ENCODE results near the gene ZSCAN20.

ZSCAN20 gene

DNA sequence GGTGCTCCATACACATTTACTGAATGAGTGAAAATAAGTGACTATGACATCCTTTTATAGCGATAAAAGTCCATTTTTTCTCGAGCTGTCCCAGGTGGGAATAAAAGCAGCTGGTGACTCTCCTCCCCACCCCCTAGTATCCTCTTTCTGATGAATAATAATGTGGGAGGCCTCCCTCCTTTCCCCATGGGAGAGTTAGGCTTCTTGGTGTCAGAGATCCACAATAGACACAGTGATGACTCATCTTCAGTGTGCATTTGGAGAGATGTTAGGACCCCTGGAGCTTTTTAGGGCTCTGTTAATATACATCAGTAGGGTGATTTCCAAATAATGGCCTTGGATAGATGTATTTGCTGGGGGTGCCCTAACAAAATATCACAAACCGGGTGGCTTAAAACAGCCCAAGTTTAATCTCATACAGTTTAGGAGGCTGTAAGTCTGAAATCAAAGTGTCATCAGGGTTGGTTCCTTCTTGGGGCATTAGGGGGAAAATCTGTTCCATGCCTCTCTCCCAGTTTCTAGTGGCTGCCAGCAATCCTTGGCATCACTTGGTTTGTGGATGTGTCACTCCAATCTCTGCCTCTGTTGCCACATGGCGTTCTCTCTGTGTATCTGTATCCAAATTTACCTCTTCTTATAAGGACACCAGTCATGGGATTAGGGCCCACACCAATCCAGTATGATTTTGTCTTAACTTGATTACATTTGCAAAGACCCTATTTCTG is 37.2 kb upstream of the ZSCAN20 start:
- Histone ChIP-seq H3K27me3 (ENCODE audit: control insufficient read depth, insufficient read depth, low read length) (no peaks in the 10 kb centered on the region), H3K4me1 (ENCODE audit: control insufficient read depth, insufficient read depth, low read length) (no peaks in the 10 kb centered on the region)

DNA sequence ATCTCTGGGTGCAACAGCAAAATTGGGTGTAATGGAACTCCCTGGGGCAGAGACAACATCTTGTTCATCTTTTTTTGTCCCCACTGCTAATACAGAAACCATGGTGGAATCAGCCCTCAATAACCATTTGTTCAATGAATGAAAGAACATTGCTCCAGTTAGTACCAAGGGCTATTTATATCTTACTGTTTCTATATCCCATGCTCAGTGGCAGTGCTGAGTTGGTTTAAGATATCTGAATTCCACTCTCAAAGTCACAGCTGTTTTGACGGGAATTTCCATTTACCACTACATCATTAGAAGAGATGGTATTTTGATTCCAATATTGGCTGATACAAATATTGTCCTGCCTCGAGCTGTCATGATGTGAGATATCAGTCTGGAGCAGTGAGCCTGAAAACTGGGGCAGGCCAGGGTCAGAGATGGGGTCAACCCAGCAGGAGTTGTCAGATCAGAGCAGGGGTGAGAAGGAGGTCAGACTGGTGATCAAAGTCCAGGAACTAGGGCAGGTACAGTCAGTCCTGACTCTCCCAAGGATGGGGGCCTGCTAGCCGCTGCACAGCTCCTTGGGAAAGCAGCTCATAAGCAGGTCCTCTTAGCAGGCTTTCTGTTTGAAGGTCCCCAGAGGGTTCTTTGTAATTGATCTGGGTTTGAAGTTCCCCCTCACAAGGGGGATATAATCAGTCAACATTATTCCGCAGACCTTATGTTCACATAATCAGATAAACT is 35.7 kb upstream of the ZSCAN20 start:
- H3K9me3 ChIP-seq (ENCODE audit: control insufficient read depth, low read length) = no peaks in the 10 kb centered on the region
- H3K4me3 ChIP-seq (ENCODE audit: low read length) = no peak overlapping the region
- H3K36me3 ChIP-seq (ENCODE audit: control insufficient read depth, insufficient read depth, low read length) = no peaks in the 10 kb centered on the region
- no peaks in the 10 kb centered on the region for H3K4me1 ChIP-seq (ENCODE audit: control insufficient read depth, insufficient read depth, low read length)
- no peak overlapping the region for H3K9ac ChIP-seq (ENCODE audit: low read length)
- H3K27me3 ChIP-seq (ENCODE audit: control insufficient read depth, insufficient read depth, low read length) = no peaks in the 10 kb centered on the region

More for the DNA sequence above, 37.2 kb upstream of the ZSCAN20 start:
- Histone ChIP-seq H3K36me3 (ENCODE audit: control insufficient read depth, insufficient read depth, low read length) (no peaks in the 10 kb centered on the region), H3K9ac (ENCODE audit: low read length) (no peak overlapping the region), H3K9me3 (ENCODE audit: control insufficient read depth, low read length) (no peaks in the 10 kb centered on the region), H3K4me3 (ENCODE audit: low read length) (no peak overlapping the region)

DNA sequence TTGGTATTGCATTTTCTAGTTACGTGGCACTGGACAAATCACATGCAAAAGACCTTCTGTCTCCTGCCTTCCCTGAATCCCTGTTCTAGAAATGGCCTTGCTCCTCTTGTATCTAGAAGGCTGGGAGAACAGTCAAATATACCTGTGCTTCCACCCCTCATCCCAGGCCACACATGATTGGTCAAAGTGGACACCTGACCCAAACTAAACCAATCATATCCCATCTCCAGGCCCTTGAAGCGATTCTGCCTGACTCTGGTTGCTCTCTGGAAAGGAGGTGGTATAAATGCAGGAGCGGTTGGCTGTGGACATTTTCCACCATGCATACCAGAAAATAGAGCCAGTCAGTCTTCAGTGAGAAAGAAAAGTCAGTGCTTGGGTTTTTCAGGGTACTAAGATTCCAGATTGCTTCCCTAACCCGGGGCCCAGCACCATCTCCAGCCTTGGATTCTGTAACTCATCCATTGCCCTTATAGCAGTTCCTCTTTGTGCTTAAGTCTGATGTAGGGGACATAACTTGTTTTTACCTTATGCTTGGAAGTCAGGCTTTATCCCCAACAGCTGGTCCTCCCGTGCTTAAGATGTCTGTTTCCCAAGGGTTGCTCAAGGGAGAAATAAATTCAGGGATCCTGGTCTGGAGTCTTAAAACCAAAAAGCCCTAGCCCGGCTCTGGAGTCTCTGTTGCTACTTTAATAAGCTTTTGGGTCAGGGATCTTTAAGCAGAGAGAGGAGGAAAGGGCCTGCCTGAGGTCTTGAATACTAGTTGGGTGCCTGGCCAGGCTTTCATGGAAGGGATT is 33.9 kb upstream of the ZSCAN20 start:
- H3K9ac ChIP-seq (ENCODE audit: low read length) = no peak overlapping the region
- H3K9me3 ChIP-seq (ENCODE audit: control insufficient read depth, low read length) = no peaks in the 10 kb centered on the region
- no peaks in the 10 kb centered on the region for H3K36me3 ChIP-seq (ENCODE audit: control insufficient read depth, insufficient read depth, low read length)
- no peak overlapping the region for H3K4me3 ChIP-seq (ENCODE audit: low read length)
- no peaks in the 10 kb centered on the region for H3K4me1 ChIP-seq (ENCODE audit: control insufficient read depth, insufficient read depth, low read length)
- no peaks in the 10 kb centered on the region for H3K27me3 ChIP-seq (ENCODE audit: control insufficient read depth, insufficient read depth, low read length)

DNA sequence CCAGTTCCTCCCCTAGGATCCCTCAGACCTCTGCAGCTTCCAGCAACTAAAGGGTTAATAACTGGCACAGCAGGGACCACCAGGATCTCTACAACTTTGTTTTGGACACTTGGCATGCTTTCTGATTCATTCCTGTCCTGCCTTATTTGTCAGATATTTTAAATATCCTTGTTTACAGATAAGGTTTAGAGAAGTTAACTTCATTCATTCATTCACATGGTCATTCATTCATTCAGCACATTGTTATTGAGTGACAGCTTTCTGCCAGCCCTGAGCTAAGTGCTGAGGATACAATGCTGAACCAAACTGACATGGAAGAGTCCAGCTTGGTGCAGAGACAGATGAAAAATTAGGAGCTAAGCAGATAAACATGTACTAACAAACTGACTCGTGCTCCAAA is 32.8 kb upstream of the ZSCAN20 start:
- Histone ChIP-seq H3K4me1 (ENCODE audit: control insufficient read depth, insufficient read depth, low read length) (no peaks in the 10 kb centered on the region), H3K27me3 (ENCODE audit: control insufficient read depth, insufficient read depth, low read length) (no peaks in the 10 kb centered on the region), H3K4me3 (ENCODE audit: low read length) (no peak overlapping the region), H3K36me3 (ENCODE audit: control insufficient read depth, insufficient read depth, low read length) (no peaks in the 10 kb centered on the region), H3K9me3 (ENCODE audit: control insufficient read depth, low read length) (no peaks in the 10 kb centered on the region), H3K9ac (ENCODE audit: low read length) (no peak overlapping the region)

DNA sequence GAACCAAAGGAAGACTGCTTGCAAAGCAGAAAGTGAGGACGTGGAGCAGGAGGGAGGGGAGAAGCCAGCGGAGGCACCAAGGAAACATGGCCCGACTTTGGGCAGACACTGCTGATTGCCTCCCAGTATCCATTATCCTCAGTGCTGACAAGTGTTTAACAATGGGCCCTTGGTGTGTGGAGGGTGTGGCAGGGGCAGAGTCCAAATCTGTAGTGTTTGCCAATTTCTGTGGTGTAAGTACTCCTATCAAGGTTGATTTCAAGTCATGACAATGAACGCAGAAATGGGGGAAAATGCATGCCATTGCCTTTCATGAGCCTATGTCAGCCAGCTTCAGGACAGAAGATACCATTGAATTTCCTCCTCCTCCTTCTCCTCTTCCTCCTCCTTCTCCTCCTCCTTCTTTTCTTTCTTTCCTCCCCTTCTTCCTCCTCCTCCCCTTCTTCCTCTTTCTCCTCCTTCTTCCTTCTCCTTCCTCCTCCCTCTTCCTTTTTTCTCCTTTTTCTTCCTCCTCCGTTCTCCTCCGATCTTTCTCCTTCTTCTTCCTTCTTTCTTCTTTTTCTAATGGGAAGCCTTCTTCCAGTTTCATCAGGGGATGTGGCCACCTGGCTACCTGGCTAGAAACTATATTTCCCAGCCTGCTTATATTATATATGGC is 31.2 kb upstream of the ZSCAN20 start:
- Histone ChIP-seq H3K36me3 (ENCODE audit: control insufficient read depth, insufficient read depth, low read length) (no peaks in the 10 kb centered on the region), H3K27me3 (ENCODE audit: control insufficient read depth, insufficient read depth, low read length) (no peaks in the 10 kb centered on the region), H3K9me3 (ENCODE audit: control insufficient read depth, low read length) (no peaks in the 10 kb centered on the region), H3K4me3 (ENCODE audit: low read length) (no peak overlapping the region), H3K4me1 (ENCODE audit: control insufficient read depth, insufficient read depth, low read length) (no peaks in the 10 kb centered on the region), H3K9ac (ENCODE audit: low read length) (no peak overlapping the region)

DNA sequence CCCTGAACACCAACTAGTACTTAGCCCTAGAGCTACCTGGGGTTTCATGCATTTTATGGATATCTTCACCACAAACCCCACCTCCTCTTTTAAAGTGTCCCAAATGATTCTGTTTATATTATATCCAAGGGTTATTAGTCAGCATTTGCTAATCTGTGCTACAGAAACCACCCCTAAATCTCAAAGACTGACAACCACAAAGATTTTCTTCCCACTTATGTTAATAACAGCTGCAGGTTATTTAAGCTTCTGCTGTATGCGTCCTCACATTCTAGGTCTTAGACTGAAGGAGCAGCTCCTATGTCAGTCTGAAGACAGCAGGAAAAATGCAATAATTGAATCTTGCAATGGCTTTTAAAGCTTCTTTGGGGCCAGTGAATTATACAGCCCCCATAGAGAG is 30.3 kb upstream of the ZSCAN20 start:
- Histone ChIP-seq H3K36me3 (ENCODE audit: control insufficient read depth, insufficient read depth, low read length) (no peaks in the 10 kb centered on the region), H3K4me3 (ENCODE audit: low read length) (no peak overlapping the region), H3K27me3 (ENCODE audit: control insufficient read depth, insufficient read depth, low read length) (no peaks in the 10 kb centered on the region), H3K9ac (ENCODE audit: low read length) (no peak overlapping the region), H3K4me1 (ENCODE audit: control insufficient read depth, insufficient read depth, low read length) (no peaks in the 10 kb centered on the region), H3K9me3 (ENCODE audit: control insufficient read depth, low read length) (no peaks in the 10 kb centered on the region)

DNA sequence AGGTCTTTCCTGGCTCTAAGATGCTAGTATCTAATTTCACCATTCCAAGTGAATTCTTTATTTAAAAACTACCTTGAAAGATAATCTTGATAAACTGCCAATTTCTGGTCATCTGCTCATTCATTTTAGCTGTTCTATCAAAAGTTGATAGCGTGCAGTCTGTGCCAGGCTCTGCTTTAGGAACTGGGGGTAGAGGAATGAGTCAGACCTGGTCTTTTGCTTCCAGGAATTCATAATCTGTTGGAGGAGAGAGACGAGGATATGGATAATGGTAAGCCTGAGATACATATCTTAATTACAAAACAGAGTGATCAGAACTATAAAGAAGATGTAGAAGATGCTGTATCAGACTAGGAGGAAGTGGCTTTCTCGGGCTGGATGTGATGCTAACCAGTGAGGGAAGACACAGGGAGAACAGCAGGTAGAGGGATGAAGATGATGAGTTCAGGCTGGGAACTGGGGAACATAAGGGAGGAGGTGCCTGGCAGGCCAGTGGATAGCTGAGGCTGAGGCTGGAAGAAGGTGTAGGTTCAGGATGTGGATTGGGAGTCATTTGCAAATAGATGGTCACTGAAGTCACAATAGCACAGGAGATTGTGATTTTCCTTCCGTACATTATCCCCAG is 29.3 kb upstream of the ZSCAN20 start:
- no peaks in the 10 kb centered on the region for H3K36me3 ChIP-seq (ENCODE audit: control insufficient read depth, insufficient read depth, low read length)
- H3K27me3 ChIP-seq (ENCODE audit: control insufficient read depth, insufficient read depth, low read length) = no peaks in the 10 kb centered on the region
- no peak overlapping the region for H3K9ac ChIP-seq (ENCODE audit: low read length)

DNA sequence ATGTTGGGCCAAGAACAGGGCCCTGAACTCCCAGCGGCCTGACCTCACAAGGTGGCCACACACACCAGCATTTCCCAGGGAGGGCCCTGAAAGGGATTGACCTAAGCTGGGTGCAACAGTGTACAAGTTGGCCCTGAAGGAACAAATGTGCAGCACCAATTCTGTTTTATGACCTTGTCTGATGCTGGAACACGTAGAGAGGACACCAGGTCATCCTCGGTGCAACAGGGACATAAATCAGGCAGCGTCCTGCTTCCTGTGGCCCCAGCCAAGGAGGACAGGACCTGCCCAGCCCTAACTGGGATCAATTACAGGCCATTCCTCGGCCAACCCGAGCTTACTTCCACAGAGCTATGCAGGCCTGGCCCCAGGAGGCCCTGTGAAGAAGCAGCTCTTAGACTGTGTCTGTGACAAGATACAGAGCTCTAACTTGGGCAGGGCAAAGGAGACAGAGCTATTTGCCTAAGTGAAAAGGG is 28.7 kb upstream of the ZSCAN20 start:
- Histone ChIP-seq H3K9me3 (ENCODE audit: control insufficient read depth, low read length) (no peaks in the 10 kb centered on the region), H3K27me3 (ENCODE audit: control insufficient read depth, insufficient read depth, low read length) (no peaks in the 10 kb centered on the region), H3K36me3 (ENCODE audit: control insufficient read depth, insufficient read depth, low read length) (no peaks in the 10 kb centered on the region), H3K9ac (ENCODE audit: low read length) (no peak overlapping the region), H3K4me1 (ENCODE audit: control insufficient read depth, insufficient read depth, low read length) (no peaks in the 10 kb centered on the region), H3K4me3 (ENCODE audit: low read length) (no peak overlapping the region)

More for the DNA sequence above, 29.3 kb upstream of the ZSCAN20 start:
- Histone ChIP-seq H3K4me1 (ENCODE audit: control insufficient read depth, insufficient read depth, low read length) (no peaks in the 10 kb centered on the region), H3K9me3 (ENCODE audit: control insufficient read depth, low read length) (no peaks in the 10 kb centered on the region), H3K4me3 (ENCODE audit: low read length) (no peak overlapping the region)

DNA sequence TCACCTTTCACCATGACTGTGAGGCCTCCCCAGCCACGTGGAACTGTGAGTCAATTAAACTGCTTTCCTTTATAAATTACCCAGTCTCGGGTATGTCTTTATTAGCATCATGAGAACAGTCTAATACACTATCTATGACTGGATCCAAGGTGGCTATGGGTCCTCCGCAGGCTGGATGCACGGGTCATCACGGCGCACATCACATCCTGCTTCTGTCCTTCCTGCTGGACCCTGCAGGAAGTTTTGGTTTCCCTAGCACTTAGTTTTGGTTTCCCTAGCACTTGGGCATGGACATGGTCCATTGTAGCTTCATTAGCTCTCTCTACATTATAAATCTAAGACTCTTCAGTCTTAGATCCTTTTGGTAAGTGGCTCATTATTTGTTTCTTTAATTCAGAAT is 27.3 kb upstream of the ZSCAN20 start:
- H3K9ac ChIP-seq (ENCODE audit: low read length) = no peak overlapping the region
- no peak overlapping the region for H3K4me3 ChIP-seq (ENCODE audit: low read length)
- no peaks in the 10 kb centered on the region for H3K4me1 ChIP-seq (ENCODE audit: control insufficient read depth, insufficient read depth, low read length)
- H3K27me3 ChIP-seq (ENCODE audit: control insufficient read depth, insufficient read depth, low read length) = no peaks in the 10 kb centered on the region
- no peaks in the 10 kb centered on the region for H3K9me3 ChIP-seq (ENCODE audit: control insufficient read depth, low read length)
- H3K36me3 ChIP-seq (ENCODE audit: control insufficient read depth, insufficient read depth, low read length) = no peaks in the 10 kb centered on the region

DNA sequence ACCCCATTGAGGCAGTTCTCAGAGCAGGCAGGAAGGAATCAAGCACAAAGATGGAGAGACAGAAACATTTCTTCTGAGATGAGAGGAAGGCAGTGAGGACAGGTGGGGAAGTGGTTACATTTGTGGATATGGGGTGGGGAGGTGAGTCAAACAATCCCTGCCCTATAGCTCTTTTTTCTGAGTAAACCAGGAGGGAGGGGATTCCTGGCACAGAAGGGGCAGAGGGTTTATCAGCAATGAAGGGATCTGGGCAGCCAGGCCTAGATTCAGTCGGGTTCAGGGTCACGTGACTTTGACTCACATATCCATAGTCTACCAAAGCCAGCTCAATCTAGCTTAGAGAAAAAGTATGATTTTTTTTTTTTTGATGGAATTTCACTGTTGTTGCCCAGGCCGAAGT is 25.9 kb upstream of the ZSCAN20 start:
- Histone ChIP-seq H3K27me3 (ENCODE audit: control insufficient read depth, insufficient read depth, low read length) (no peaks in the 10 kb centered on the region), H3K4me1 (ENCODE audit: control insufficient read depth, insufficient read depth, low read length) (no peaks in the 10 kb centered on the region), H3K36me3 (ENCODE audit: control insufficient read depth, insufficient read depth, low read length) (no peaks in the 10 kb centered on the region), H3K4me3 (ENCODE audit: low read length) (no peak overlapping the region), H3K9ac (ENCODE audit: low read length) (no peak overlapping the region), H3K9me3 (ENCODE audit: control insufficient read depth, low read length) (no peaks in the 10 kb centered on the region)

DNA sequence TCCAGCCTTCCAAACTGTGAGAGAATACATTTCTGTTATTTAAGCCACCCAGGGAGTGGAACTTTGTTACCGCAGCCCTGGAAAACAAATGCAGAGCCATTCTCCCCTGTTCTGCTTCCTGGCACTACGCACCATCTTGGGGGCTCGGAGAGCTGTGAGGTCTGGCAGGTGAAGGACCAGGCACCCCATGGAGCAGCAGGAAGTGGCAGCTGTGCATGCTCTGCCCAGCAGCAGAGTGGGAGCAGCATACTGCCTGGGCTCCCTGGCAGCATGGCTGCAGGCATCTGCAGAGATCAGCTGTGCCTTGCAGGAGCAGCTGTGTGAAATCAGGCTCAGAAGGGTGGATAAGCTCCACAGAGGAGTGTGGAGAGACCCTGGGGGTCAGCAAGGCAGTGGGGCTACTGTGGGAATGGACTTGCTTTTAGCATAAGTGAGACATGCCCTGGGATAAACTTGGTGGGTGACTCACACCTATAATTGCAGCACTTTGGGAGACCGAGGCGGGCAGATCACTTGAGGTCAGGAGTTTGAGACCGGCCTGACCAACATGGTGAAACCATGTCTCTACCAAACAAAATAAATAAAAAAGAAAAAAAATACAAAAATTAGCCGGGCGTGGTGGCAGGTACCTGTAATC is 17.7 kb upstream of the ZSCAN20 start:
- no peaks in the 10 kb centered on the region for H3K36me3 ChIP-seq (ENCODE audit: control insufficient read depth, insufficient read depth, low read length)
- H3K9me3 ChIP-seq (ENCODE audit: control insufficient read depth, low read length) = no peaks in the 10 kb centered on the region
- H3K4me3 ChIP-seq (ENCODE audit: low read length) = no peak overlapping the region
- H3K27me3 ChIP-seq (ENCODE audit: control insufficient read depth, insufficient read depth, low read length) = no peaks in the 10 kb centered on the region
- H3K4me1 ChIP-seq (ENCODE audit: control insufficient read depth, insufficient read depth, low read length) = no peaks in the 10 kb centered on the region
- no peak overlapping the region for H3K9ac ChIP-seq (ENCODE audit: low read length)

Data from mucosa of stomach (tissue), 1 donor.